Gastroesophageal sphincter (tissue), 4 donors: ENCODE measurements around the gene IKZF1. TPM values are rescaled to one million over a fixed set of nuclear protein-coding genes. Genes with fewer than 3 reads are reported as not detected.

ENCODE experiments used
- ATAC-seq: fragments of 150-250 bp; one replicate; pipeline ENCODE4 v1.9.1; 2016; ENCODE audit warnings: mild to moderate bottlenecking, moderate library complexity
- H3K27ac ChIP-seq, 4 donors: fragments of 200-600 bp; sonication (generic) in 3 of 4; 1 replicate in 3 of 4; 2 replicates in 1 of 4; pipeline ENCODE4 v1.5.1; 2016 to 2019
- H3K27me3 ChIP-seq: fragments of 200-600 bp; sonication (generic); one replicate; pipeline ENCODE4 v1.5.1; 2019
- H3K36me3 ChIP-seq, 2 donors: fragments of 200-600 bp; sonication (generic); one replicate each; pipeline ENCODE4 v1.5.1; 2019; ENCODE audit warnings: control low read depth in 1 of 2
- H3K4me1 ChIP-seq, 3 donors: fragments of 200-600 bp; sonication (generic); 1 replicate in 2 of 3; 2 replicates in 1 of 3; pipeline ENCODE4 v1.5.1; 2016 to 2019; ENCODE audit warnings: control low read depth in 2 of 3
- H3K4me3 ChIP-seq, 2 donors: fragments of 200-600 bp; sonication (generic); one replicate each; pipeline ENCODE4 v1.5.1; 2019; ENCODE audit warnings: mild to moderate bottlenecking in 1 of 2, moderate library complexity in 1 of 2
- H3K9me3 ChIP-seq, 3 donors: fragments of 200-600 bp; sonication (generic); one replicate each; pipeline ENCODE4 v1.5.1; 2017 to 2019; ENCODE audit warnings: control low read depth in 2 of 3
- CTCF ChIP-seq, 4 experiments: fragments of 200-600 bp in 2 of 4; fragments of 450-650 bp in 2 of 4; sonication (generic) in 1 of 4; IDR thresholded peaks; one replicate each; pipeline ENCODE4 v1.5.1; 2017 to 2019; ENCODE audit warnings: antibody characterized with exemption in 4 of 4, mild to moderate bottlenecking in 2 of 4, moderate library complexity in 2 of 4
- EP300 ChIP-seq: sonication (generic); formaldehyde crosslinking; IDR thresholded peaks from one replicate; pipeline ENCODE4 v1.6.1; 2017; ENCODE audit warnings: antibody characterized with exemption, mild to moderate bottlenecking
- POLR2A ChIP-seq, 2 donors: fragments of 450-650 bp; IDR thresholded peaks; one replicate each; pipeline ENCODE4 v1.6.1; 2017; ENCODE audit warnings: antibody characterized with exemption in 2 of 2, mild to moderate bottlenecking in 2 of 2, moderate library complexity in 1 of 2
- POLR2AphosphoS5 ChIP-seq: sonication (generic); formaldehyde crosslinking; IDR thresholded peaks from one replicate; pipeline ENCODE4 v1.6.1; 2017; ENCODE audit warnings: antibody characterized with exemption
- WGBS, 2 donors: methylation state at CpG; one replicate each; pipeline ENCODE4 v1.1.5; 2018; ENCODE audit warnings: low coverage in 1 of 2; 5-methylcytosine and 5-hydroxymethylcytosine counted together
- total RNA-seq, 4 donors: library from RNA; depleted of rRNA; stranded (reverse); fragments of >200 nt; gene quantifications; one replicate each; pipeline ENCODE4 v1.1.0, GENCODE V29; 2016

The IKZF1 gene
- total RNA-seq, 4 donors from 2014 or later = 2.5 to 14.1 (median 5.9) TPM

GRCh38 chr7:50303335-50304128, 984 bp upstream of the IKZF1 start:
- H3K27me3 ChIP-seq = peaks cover 64% of the 10 kb centered on the region
- ATAC-seq = no peak
- no peaks in the 10 kb centered on the region for H3K36me3 ChIP-seq
- TF ChIP-seq EP300 (no peak), CTCF (IDR thresholded peaks at IDR 0.05) (no peak), POLR2AphosphoS5 (no peak), POLR2A (IDR thresholded peaks at IDR 0.05) (no peak)
- peak overlapping the region in 1 of 4 donors; percentile 66 for H3K27ac ChIP-seq
- H3K4me3 ChIP-seq = peak overlapping the region in 1 of 2 donors; percentile 53
- no CpG with 5 or more reads among the region's 100 CpGs for WGBS, 2 donors
- peaks cover 0 to 13% (median 0%) of the 10 kb centered on the region in 3 donors for H3K4me1 ChIP-seq
- H3K9me3 ChIP-seq = no peaks in the 10 kb centered on the region

- no peak for ATAC-seq
- no peak for TF ChIP-seq POLR2A (IDR thresholded peaks at IDR 0.05)
- no peak for TF ChIP-seq CTCF (IDR thresholded peaks at IDR 0.05)
- TF ChIP-seq POLR2AphosphoS5 = no peak
- TF ChIP-seq EP300 = no peak
- Histone ChIP-seq H3K36me3 (no peaks in the 10 kb centered on the region), H3K9me3 (no peaks in the 10 kb centered on the region), H3K27ac (peak overlapping the region in 2 of 4 donors; percentile 57 to 66), H3K4me3 (peak overlapping the region; percentile 17 to 53), H3K27me3 (peaks cover 69% of the 10 kb centered on the region), H3K4me1 (peaks cover 0 to 13% (median 0%) of the 10 kb centered on the region in 3 donors)
- WGBS, 2 donors = 10 to 25% methylated on average over 9 to 20 of the region's 20 CpGs
These were observed 531 bp downstream of the IKZF1 start for GRCh38 chr7:50304911-50305582.

DNA sequence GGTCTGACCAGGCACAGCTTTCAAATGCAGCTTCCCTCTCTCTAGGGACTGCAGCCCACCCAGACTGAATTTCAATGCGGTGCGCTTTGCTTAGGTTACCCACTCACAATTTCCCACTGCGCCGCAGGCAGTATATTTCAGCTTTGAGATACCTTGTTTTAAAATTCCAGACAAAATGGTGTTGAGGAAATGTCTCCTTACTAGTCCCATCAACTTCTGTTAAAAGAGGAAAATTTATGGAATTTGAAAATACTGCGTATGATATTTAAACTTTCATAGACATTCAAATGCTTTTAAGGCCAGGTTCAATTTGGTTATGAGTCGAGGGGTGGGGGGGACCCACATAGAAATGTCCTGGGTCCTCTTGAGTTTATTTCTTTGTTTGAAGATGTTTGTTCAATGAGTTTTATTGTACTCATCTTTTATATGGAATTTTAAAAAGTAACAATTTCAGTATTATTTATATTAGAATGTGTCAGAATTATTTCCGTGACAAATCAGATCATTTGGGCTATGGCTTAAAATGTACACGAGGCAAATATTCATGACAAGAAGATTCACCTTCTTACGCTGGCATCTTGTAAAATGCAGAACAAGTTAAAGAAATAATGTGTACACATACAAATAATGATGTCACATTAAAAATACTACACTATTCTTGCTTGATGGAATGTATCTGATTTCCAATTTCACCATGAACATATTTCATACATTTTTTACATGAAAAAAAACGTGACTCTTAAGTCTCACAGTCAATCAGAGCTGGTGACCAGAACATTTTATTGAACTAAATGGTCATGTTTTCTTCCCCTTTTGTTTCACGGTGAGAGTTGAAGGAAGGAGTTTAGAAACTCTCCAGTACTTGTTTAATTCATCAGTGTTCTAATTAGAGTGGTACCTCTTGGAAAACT, 1.3 kb downstream of the IKZF1 start:
- TF ChIP-seq EP300 = no peak
- TF ChIP-seq CTCF (IDR thresholded peaks at IDR 0.05) = no peak
- no peak for TF ChIP-seq POLR2AphosphoS5
- TF ChIP-seq POLR2A (IDR thresholded peaks at IDR 0.05) = no peak
- peak overlapping the region in 2 of 4 donors; percentile 57 to 66 for H3K27ac ChIP-seq

DNA sequence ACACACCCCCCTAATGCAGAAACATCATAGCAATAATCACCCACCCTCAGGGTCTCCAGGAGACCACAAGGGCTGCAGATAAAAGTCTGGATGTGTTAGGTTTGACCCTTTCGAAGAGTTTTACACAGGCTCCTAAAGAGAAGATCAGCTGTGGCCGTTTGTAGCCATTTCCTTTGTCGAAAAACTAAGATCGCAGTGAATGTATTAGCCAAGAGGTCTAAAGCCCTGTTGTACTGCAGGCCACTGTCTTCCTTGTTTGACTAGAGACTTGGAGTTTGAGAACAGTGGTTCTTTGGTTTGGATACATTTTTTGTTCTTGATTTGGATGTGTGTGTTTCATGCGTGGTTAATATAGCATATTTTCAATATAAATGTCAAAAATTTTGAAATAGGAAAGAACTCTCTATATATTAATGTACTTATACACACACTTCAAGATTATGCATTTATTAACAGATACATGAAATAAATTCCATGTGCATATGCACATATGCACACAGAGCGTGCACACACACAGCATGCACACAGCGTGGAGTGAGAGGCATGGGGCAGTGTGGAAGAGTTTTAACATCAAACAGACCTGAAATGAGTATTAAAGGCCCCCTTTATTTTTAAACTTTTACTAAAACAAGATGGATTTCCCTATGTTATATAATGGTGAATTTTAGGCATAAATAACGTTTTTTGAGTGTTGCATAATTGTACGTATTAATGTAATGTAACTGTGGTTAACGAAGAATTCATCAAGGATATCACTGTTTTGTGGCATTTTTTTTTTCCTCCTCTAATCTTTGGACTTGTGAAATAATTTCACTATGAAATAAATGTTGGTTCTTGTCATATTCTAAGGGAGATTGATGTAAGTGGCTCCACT, 2.2 kb downstream of the IKZF1 start:
- TF ChIP-seq POLR2A (IDR thresholded peaks at IDR 0.05) = no peak
- TF ChIP-seq EP300 = no peak
- TF ChIP-seq CTCF (IDR thresholded peaks at IDR 0.05) = no peak
- TF ChIP-seq POLR2AphosphoS5 = no peak
- no peaks in the 10 kb centered on the region for H3K9me3 ChIP-seq
- no peaks in the 10 kb centered on the region for H3K36me3 ChIP-seq
- peaks cover 67% of the 10 kb centered on the region for H3K27me3 ChIP-seq
- no peak for ATAC-seq
- no peak overlapping the region for H3K27ac ChIP-seq
- peaks cover 0 to 13% (median 0%) of the 10 kb centered on the region in 3 donors for H3K4me1 ChIP-seq
- 66 to 67% methylated on average over 9 to 10 of the region's 10 CpGs for WGBS, 2 donors
- peak overlapping the region in 1 of 2 donors; percentile 8 for H3K4me3 ChIP-seq

More for the DNA sequence above, 1.3 kb downstream of the IKZF1 start:
- H3K27me3 ChIP-seq = peaks cover 69% of the 10 kb centered on the region
- no peaks in the 10 kb centered on the region for H3K9me3 ChIP-seq
- 60 to 68% methylated on average over 11 of the region's 11 CpGs for WGBS, 2 donors
- H3K36me3 ChIP-seq = no peaks in the 10 kb centered on the region
- no peak for ATAC-seq
- H3K4me1 ChIP-seq = peaks cover 0 to 13% (median 0%) of the 10 kb centered on the region in 3 donors
- peak overlapping the region in 1 of 2 donors; percentile 53 for H3K4me3 ChIP-seq
